CD4-positive, alpha-beta T cell treated with Interleukin-17A for 1 hour (primary cell): ENCODE data around the gene EMCN.
"Not testable (repeated sequence)": the region's sequence is repeated elsewhere in the genome, so short reads cannot be mapped to it uniquely, and the experiment has no call there.

Source experiments
- DNase-seq: peaks from one replicate; pipeline ENCODE4 v3.0.0-alpha.2; 2020

The EMCN gene

DNA sequence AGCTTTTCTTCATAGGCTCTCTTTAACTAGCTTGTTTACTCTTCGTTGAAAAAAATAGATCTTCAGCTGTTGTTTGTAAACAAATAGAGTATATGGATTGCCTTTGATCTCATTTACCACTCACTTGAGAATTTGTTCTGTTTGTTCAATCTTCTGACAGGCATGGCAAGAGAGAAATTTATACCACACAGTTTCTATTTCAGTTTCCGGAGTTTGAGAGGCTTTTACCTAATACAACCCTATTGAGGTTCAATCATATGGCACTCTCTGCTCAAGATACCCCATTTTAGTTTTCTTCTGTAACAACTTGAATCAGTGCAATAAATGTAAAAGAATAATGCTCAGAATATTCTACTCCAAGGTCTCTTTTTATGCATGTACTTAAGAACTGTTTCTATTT is 148.0 kb downstream of the EMCN start:
- no peak for DNase-seq

GRCh38 chr4:100367451-100367850 is 150.4 kb downstream of the EMCN start:
- DNase-seq: no peak

DNA sequence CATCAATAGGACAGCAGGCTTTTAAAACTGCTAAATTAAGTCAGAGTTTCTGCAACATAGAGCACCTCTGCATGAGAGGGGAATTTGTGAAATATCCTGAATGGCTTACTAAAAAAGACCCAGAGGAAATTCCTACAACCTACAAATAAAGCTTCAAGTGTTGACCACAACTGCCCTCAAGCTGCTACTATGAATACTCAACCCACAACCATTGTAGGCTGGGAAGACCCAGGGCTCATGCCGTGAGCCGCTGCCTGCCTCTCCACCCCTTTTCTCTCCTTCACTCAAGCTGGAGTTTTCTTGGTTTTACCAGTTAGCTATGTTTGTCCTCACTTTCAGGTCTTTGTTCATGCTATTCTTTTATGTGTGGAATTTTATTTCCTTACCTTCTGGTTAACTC is 151.6 kb downstream of the EMCN start:
- DNase-seq: no peak

- DNase-seq: no peak
Observed at GRCh38 chr4:100362366-100362765, 155.5 kb downstream of the EMCN start.

- DNase-seq: no peak
Observed at GRCh38 chr4:100361336-100361735, 156.5 kb downstream of the EMCN start.

GRCh38 chr4:100360211-100360610 is 157.6 kb downstream of the EMCN start:
- no peak for DNase-seq

GRCh38 chr4:100359441-100359840 is 158.4 kb downstream of the EMCN start:
- DNase-seq: no peak

DNA sequence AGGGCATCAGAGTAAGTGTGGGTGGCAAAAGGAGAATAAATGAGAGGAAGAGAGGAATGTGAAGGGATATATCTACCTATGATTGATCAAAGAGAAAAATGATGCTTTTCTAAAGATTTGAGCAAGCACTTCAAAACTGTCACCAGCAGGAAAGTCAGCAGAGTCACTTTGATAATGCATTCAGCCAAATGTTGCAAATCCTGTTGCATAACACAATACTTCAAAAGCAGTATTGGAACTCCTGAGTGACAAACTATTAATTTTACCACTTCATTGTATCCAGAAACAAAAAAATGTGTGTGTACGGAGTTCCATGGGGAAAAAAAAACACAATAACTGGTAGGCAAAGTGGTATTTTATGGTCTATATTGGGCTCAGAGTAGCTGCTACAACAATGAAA is 160.3 kb downstream of the EMCN start:
- no peak for DNase-seq

GRCh38 chr4:100356172-100356571 is 161.7 kb downstream of the EMCN start:
- DNase-seq: no peak

- DNase-seq: not testable (repeated sequence)
Observed at GRCh38 chr4:100352352-100352751, 165.5 kb downstream of the EMCN start.

DNA sequence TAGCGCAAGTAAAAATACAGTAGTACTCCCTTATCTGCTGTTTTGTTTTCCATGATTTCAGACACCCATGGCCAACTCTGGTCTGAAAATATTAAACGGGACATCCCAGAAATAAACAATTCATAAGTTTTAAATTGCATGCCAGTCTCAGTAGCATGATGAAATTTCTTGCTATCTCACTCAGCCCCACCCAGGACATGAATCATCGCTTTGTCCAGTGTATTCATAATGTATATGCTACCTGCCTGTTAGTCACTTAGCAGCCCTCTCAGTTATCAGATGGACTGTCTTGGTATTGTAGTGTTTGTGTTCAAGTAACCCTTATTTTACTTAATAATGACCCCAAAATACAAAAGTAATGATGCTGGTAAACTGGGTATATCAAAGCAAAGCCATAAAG is 169.3 kb downstream of the EMCN start:
- DNase-seq: no peak

GRCh38 chr4:100347241-100347640 is 170.6 kb downstream of the EMCN start:
- DNase-seq: no peak

GRCh38 chr4:100345585-100345984 is 172.2 kb downstream of the EMCN start:
- DNase-seq: no peak
